ENCODE measurements around the gene PRRT3.

DNA sequence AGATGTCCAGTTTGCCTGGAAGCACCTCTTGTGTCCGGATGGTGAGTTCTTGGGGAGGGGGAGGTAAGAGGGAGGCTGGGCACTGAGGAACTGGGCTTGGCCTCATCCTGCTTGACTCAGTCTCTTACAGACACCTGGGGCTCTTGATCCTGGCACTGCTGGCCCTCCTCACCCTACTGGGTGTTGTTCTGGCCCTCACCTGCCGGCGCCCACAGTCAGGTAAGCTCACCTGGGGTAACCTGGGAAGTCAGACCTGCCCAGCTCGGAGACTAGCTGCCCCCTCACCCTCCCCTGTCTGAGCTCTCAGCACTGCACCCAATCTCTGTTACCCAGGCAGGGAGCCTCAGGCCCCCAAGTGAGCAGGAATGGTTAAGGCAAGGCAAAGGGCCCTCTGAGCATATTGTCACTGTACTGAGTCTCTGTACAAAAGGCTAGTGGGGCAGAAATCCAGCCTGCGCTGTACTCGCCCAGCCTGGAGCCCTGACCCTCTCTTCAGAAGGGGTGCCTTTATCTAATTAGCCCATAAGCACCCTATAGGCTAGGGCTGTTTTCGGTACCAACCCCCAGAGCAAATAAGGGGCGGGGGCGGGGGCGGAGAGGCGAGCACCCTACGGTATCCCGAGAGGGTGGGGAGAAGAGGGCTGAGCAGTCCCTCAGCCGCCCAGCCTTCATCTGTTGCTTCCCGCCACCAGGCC, 37.5 kb downstream of the PRRT3 start:
- TF ChIP-seq, protein P1, sequence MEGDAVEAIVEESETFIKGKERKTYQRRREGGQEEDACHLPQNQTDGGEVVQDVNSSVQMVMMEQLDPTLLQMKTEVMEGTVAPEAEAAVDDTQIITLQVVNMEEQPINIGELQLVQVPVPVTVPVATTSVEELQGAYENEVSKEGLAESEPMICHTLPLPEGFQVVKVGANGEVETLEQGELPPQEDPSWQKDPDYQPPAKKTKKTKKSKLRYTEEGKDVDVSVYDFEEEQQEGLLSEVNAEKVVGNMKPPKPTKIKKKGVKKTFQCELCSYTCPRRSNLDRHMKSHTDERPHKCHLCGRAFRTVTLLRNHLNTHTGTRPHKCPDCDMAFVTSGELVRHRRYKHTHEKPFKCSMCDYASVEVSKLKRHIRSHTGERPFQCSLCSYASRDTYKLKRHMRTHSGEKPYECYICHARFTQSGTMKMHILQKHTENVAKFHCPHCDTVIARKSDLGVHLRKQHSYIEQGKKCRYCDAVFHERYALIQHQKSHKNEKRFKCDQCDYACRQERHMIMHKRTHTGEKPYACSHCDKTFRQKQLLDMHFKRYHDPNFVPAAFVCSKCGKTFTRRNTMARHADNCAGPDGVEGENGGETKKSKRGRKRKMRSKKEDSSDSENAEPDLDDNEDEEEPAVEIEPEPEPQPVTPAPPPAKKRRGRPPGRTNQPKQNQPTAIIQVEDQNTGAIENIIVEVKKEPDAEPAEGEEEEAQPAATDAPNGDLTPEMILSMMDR (conservative IDR thresholded peaks at IDR 0.05 in 1 of 2, IDR thresholded peaks at IDR 0.05 in 1 of 2; ENCODE audit: low read depth in 1 of 2, low read length in 2 of 2) = no peak
- no peak for TF ChIP-seq EZH2 (IDR thresholded peaks at IDR 0.05; ENCODE audit: low read length, missing control alignments)

Data from fibroblast of lung (primary cell).